K562 (cell line): Measurements from ENCODE around the gene FAM234A. TPM values are rescaled to one million over a fixed set of nuclear protein-coding genes. Genes with fewer than 3 reads are reported as not detected.

Experiments
- ATAC-seq: fragments of 200-7000 bp; cut with Tn5 transposase; 3 replicates; pipeline ENCODE4 v1.9.1; 2020; ENCODE audit warnings: moderate library complexity
- BruUV-seq: library from RNA; stranded (reverse); fragments of 400-500 nt; replicated peaks from 2 replicates; lab custom pipeline; 2021; lab: Mats Ljungman, UMichigan
- CTCF ChIA-PET: fragments of 300-600 bp; formaldehyde crosslinking; extraction: SDS; loops from one replicate; lab custom pipeline; 2021; ENCODE audit warnings: low intra/inter-chr PET ratio; lab: Yijun Ruan, JAX
- POLR2A ChIA-PET: fragments of 300-600, 350-650 bp; sonication (Branson Sonifier 250); formaldehyde crosslinking; extraction: SDS; loops from one replicate; lab custom pipeline; 2021; ENCODE audit warnings: antibody characterized with exemption, inconsistent platforms; lab: Yijun Ruan, JAX
- DNase-seq, 4 experiments: peaks; one replicate each; pipeline versions ENCODE4 v3.0.0 to v3.0.0-alpha.2; 2011 to 2018; ENCODE audit warnings: low spot score in 3 of 4, mixed read lengths in 3 of 4; ENCODE audit errors: extremely low read depth in 1 of 4
- FAIRE-seq: peaks from 2 replicates; lab custom pipeline; 2011; peaks lifted over from hg19 to GRCh38; lab: Jason Lieb, UNC
- H2AFZ ChIP-seq: 2 replicates; pipeline ENCODE4 v1.6.0; 2011; ENCODE audit warnings: low read depth, low read length, control low read depth, inconsistent platforms
- H3K27ac ChIP-seq: fragments of 200-600 bp; 3 replicates; pipeline ENCODE4 v1.8.0; 2011; ENCODE audit warnings: low read depth, mild to moderate bottlenecking, control low read depth, inconsistent platforms, low read length, moderate library complexity, mixed read lengths; ENCODE audit errors: extremely low read depth
- H3K27me3 ChIP-seq, 2 experiments: fragments of 300-600 bp in 1 of 2; 2 replicates in 1 of 2; 3 replicates in 1 of 2; pipeline versions ENCODE4 v1.6.0 to v1.8.0; 2011; ENCODE audit warnings: inconsistent platforms in 2 of 2, low read length in 2 of 2, mild to moderate bottlenecking in 1 of 2, mixed read lengths in 1 of 2, moderate library complexity in 1 of 2; ENCODE audit not compliant: control insufficient read depth in 2 of 2, insufficient read depth in 2 of 2
- H3K36me3 ChIP-seq: fragments of 300-600 bp; 3 replicates; pipeline ENCODE4 v1.8.0; 2011; ENCODE audit warnings: mild to moderate bottlenecking, low read length, inconsistent platforms; ENCODE audit not compliant: control insufficient read depth, insufficient read depth
- H3K4me1 ChIP-seq, 2 experiments: fragments of 200-600 bp in 1 of 2; replicated peaks in 1 of 2; 2 replicates in 1 of 2; 3 replicates in 1 of 2; pipeline versions ENCODE4 v1.5.1 to v1.8.0; 2011; ENCODE audit warnings: inconsistent platforms in 2 of 2, low read length in 2 of 2, mild to moderate bottlenecking in 1 of 2, mixed read lengths in 1 of 2, moderate library complexity in 1 of 2; ENCODE audit not compliant: control insufficient read depth in 2 of 2, insufficient read depth in 2 of 2
- H3K4me2 ChIP-seq: 2 replicates; pipeline ENCODE4 v1.6.1; 2011; ENCODE audit warnings: low read length, control low read depth, inconsistent platforms, mixed read lengths; ENCODE audit not compliant: insufficient read depth
- H3K4me3 ChIP-seq: fragments of 200-600 bp; sonication (generic), shearing (Covaris generic); 2 replicates; pipeline ENCODE4 v1.5.1; 2016; ENCODE audit warnings: control low read depth, inconsistent platforms
- H3K79me2 ChIP-seq: fragments of 200-600 bp; 3 replicates; pipeline ENCODE4 v1.8.0; 2011; ENCODE audit warnings: low read length, inconsistent platforms; ENCODE audit not compliant: control insufficient read depth, insufficient read depth
- H3K9ac ChIP-seq, 2 experiments: 2 replicates each; pipeline versions ENCODE4 v1.6.0 to v1.6.1; 2011; ENCODE audit warnings: low read depth in 2 of 2, low read length in 2 of 2, control low read depth in 1 of 2, inconsistent platforms in 1 of 2, mild to moderate bottlenecking in 1 of 2, mixed read lengths in 1 of 2; ENCODE audit not compliant: insufficient read depth in 1 of 2
- H3K9me1 ChIP-seq: one replicate; pipeline ENCODE4 v1.6.0; 2011; ENCODE audit warnings: inconsistent platforms, mild to moderate bottlenecking, low read length, moderate library complexity; ENCODE audit not compliant: control insufficient read depth, insufficient read depth
- H3K9me3 ChIP-seq: replicated peaks from 2 replicates; pipeline ENCODE4 v1.5.1; 2011; ENCODE audit warnings: low read depth, low read length, inconsistent platforms; ENCODE audit not compliant: control insufficient read depth, insufficient read depth
- H4K20me1 ChIP-seq: replicated peaks from 2 replicates; pipeline ENCODE4 v1.6.1; 2011; ENCODE audit warnings: low read length, inconsistent platforms, mixed read lengths; ENCODE audit not compliant: control insufficient read depth, insufficient read depth
- FOXA1 ChIP-seq: fragments of 450-650 bp; IDR thresholded peaks from 2 replicates; pipeline ENCODE4 v1.6.1; 2016; ENCODE audit warnings: mild to moderate bottlenecking, borderline replicate concordance
- JUNB ChIP-seq: fragments of 450-650 bp; formaldehyde crosslinking; conservative IDR thresholded peaks from 2 replicates; pipeline ENCODE4 v1.4.0; 2020; ENCODE audit warnings: mild to moderate bottlenecking
- MYC ChIP-seq, 2 experiments: fragments of 250-450 bp in 1 of 2; sonication (Bioruptor Pico) in 1 of 2; IDR thresholded peaks; 2 replicates each; pipeline versions ENCODE4 v1.5.1 to v1.6.1; 2012 to 2021; ENCODE audit warnings: low read depth in 2 of 2, borderline replicate concordance in 1 of 2, improper control_type of control experiment in 1 of 2, low read length in 1 of 2, mild to moderate bottlenecking in 1 of 2, moderate library complexity in 1 of 2
- NR2C2 ChIP-seq, 2 experiments: fragments of 200-800 bp in 1 of 2; sonication (Bioruptor generic) in 1 of 2; sonication (generic) in 1 of 2; formaldehyde crosslinking in 1 of 2; IDR thresholded peaks; 2 replicates each; pipeline versions ENCODE4 v1.6.1 to v1.8.0; 2016 to 2022; ENCODE audit warnings: mild to moderate bottlenecking in 1 of 2, missing compliant biosample characterization in 1 of 2, missing genetic modification characterization in 1 of 2, missing genetic modification reagents in 1 of 2
- RB1 ChIP-seq: fragments of 450-650 bp; IDR thresholded peaks from 2 replicates; pipeline ENCODE4 v1.6.1; 2017; ENCODE audit warnings: low read depth, mild to moderate bottlenecking
- RFX1 ChIP-seq: fragments of 450-650 bp; IDR thresholded peaks from 2 replicates; pipeline ENCODE4 v1.6.1; 2016; ENCODE audit warnings: mild to moderate bottlenecking, moderate library complexity
- RNF219 ChIP-seq: fragments of 250-450 bp; sonication (Bioruptor Pico); IDR thresholded peaks from 2 replicates; pipeline ENCODE4 v1.5.0; 2022; ENCODE audit warnings: mild to moderate bottlenecking
- SRF ChIP-seq, 2 experiments: fragments of 250-450, 450-650 bp in 1 of 2; sonication (Bioruptor Pico) in 1 of 2; sonication (generic) in 1 of 2; formaldehyde crosslinking; IDR thresholded peaks; 2 replicates each; pipeline versions ENCODE4 v1.5.0 to v1.5.1; 2020 to 2022; ENCODE audit warnings: mild to moderate bottlenecking in 1 of 2, missing genetic modification reagents in 1 of 2
- SUPT5H ChIP-seq: fragments of 450-650 bp; IDR thresholded peaks from 2 replicates; pipeline ENCODE4 v1.6.1; 2016
- XRCC4 ChIP-seq: IDR thresholded peaks from one replicate; pipeline ENCODE4 v1.6.1; 2011; ENCODE audit not compliant: insufficient read depth, insufficient read length; ENCODE audit errors: extremely low read depth
- ZBTB12 ChIP-seq: fragments of 250-450 bp; sonication (Bioruptor Pico); IDR thresholded peaks from 2 replicates; pipeline ENCODE4 v1.4.0; 2020
- ZNF76 ChIP-seq: fragments of 250-450 bp; sonication (Bioruptor Pico); IDR thresholded peaks from 2 replicates; pipeline ENCODE4 v1.4.0; 2020; ENCODE audit warnings: mild to moderate bottlenecking, moderate library complexity, borderline replicate concordance
- ZNF764 ChIP-seq: fragments of 250-450 bp; sonication (Bioruptor Pico); IDR thresholded peaks from 2 replicates; pipeline ENCODE4 v1.4.0; 2020; ENCODE audit warnings: low read depth, mild to moderate bottlenecking, moderate library complexity
- WGBS: fragments of 100-300 bp; shearing (Covaris generic); methylation state at CpG from one replicate; pipeline ENCODE4 v1.1.6; 2016; ENCODE audit warnings: low coverage, mixed read lengths; ENCODE audit not compliant: insufficient coverage; ENCODE audit errors: missing lambda C conversion rate; 5-methylcytosine and 5-hydroxymethylcytosine counted together
- in situ Hi-C: fragments of 300-500 bp; cut with MboI; formaldehyde crosslinking; loops from 4 replicates; pipeline ENCODE4 v1.15.0; 2018; ENCODE audit warnings: inconsistent platforms, mixed read lengths
- intact Hi-C: fragments of 100-400 bp; cut with micrococcal nuclease; formaldehyde crosslinking; loops from 2 replicates; pipeline ENCODE4 v1.14.2; 2022
- polyA plus RNA-seq, 8 experiments: library from polyadenylated mRNA; depleted of rRNA in 4 of 8; stranded (reverse) in 5 of 8; unstranded in 3 of 8; fragments of >200 nt; fragmentation: Nextera tagmentation in 2 of 8; fragmentation: Illumina TruSeq in 1 of 8; extraction: Ambion mirVana in 2 of 8; extraction: Trizol in 1 of 8; gene quantifications; 2 replicates each; pipeline versions ENCODE4 v1.2.1 to v1.2.3, GENCODE V29; 2011 to 2014; ENCODE audit warnings: inconsistent platforms in 1 of 8, missing spikeins in 1 of 8
- total RNA-seq, 7 experiments: library from RNA; depleted of rRNA in 6 of 7; stranded (reverse); fragments of >200 nt in 6 of 7; fragmentation: Illumina TruSeq in 2 of 7; extraction: Trizol in 2 of 7; gene quantifications; 2 replicates each; pipeline versions ENCODE4 v1.2.1 to v1.2.3, GENCODE V29; 2011 to 2021; ENCODE audit warnings: low replicate concordance in 1 of 7

The FAM234A gene
- total and polyA plus RNA-seq, 9 of the 15 experiments (the other 6 are each of a cell fraction or from before 2014, with no cell fraction given) = 1.0 to 47.9 (median 15.0) TPM

GRCh38 chr16:289395-289997 lies 54.9 kb downstream of the FAM234A start:
- Histone ChIP-seq H3K4me1 (peaks cover 0 to 33% of the 10 kb centered on the region in 2 experiments; a peak in 2 of 5 replicates), H3K27me3 (no peaks in the 10 kb centered on the region), H4K20me1 (no peaks in the 10 kb centered on the region), H3K9ac (no peak overlapping the region; a peak in 1 of 4 replicates), H3K36me3 (peaks cover 77% of the 10 kb centered on the region; the same call in 1 of the 3 replicates), H2AFZ (no peak overlapping the region), H3K9me3 (no peaks in the 10 kb centered on the region), H3K9me1 (no peaks in the 10 kb centered on the region), H3K4me3 (no peak overlapping the region), H3K79me2 (no peaks in the 10 kb centered on the region)
- no peak for ATAC-seq
- BruUV-seq = no TSS peak
- intact Hi-C loops = no loop called here
- 92% methylated on average over 22 of the region's 22 CpGs for WGBS
- TF ChIP-seq ZNF76 (CRISPR knock-in tag) (no peak), MYC (IDR thresholded peaks at IDR 0.05; ENCODE audit: low read depth, low read length) (no peak), MYC (CRISPR knock-in tag; IDR thresholded peaks at IDR 0.05; ENCODE audit: borderline replicate concordance, low read depth) (no peak), JUNB (CRISPR knock-in tag) (no peak), ZNF764 (CRISPR knock-in tag) (no peak), FOXA1 (no peak), ZBTB12 (CRISPR knock-in tag) (no peak), NR2C2 (CRISPR knock-in tag; IDR thresholded peaks at IDR 0.05) (no peak), NR2C2 (tag; IDR thresholded peaks at IDR 0.05) (no peak), RB1 (no peak), SRF (CRISPR knock-in tag; IDR thresholded peaks at IDR 0.05) (no peak), SUPT5H (no peak), RNF219 (CRISPR knock-in tag) (no peak), XRCC4 (no peak), RFX1 (no peak)
- TF ChIP-seq, all 486 proteins: peak for 0
- in situ Hi-C loops = no loop called here
- ChIA-PET CTCF (no interaction called here), POLR2A (interaction anchor here (0.8 kb wide), 1 partner anchor 18 kb away, joined by 3 read pairs; no protein-coding TSS in a partner anchor)
- no peak overlapping the region for H3K4me2 ChIP-seq
- H3K27ac ChIP-seq = no peak overlapping the region
- DNase-seq = no peak
- no peak for FAIRE-seq
